ENCODE data around the gene PBX1. TPM values are rescaled to one million over a fixed set of nuclear protein-coding genes. Genes with fewer than 3 reads are reported as not detected.
A peak's percentile ranks its signal among the peaks of the same experiment; 100 is the strongest.

PBX1 gene
- total and polyA plus RNA-seq, 8 donors, result 17.3 to 113 (median 91.9) TPM

DNA sequence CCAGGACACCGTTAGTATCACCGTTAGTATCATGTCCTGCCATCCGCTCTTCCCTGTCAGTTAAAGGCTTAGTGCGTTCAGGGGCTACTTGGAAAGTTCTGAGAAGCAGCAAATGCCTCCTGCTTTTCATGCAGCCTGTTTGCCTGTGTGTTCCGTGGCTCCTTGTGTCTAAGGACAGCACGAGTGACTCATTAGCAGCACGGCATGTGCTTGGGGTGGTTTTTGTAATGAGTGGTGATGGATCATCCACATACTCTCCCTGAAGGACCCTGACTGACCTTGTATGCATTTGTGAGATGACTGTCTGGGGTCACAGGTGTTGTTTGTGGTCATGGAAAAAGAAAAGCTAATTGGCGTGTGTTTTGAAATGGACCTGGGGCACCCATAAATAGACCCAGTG is 221.9 kb downstream of the PBX1 start:
- DNase-seq, result no peak
- intact Hi-C loops (cut with DNase I), result loop anchor here in 2 of 3 donors (5.0 to 10.0 kb wide), 2 partner anchors 116 to 119 kb away; no protein-coding TSS in a partner anchor
- TF ChIP-seq, protein P1, sequence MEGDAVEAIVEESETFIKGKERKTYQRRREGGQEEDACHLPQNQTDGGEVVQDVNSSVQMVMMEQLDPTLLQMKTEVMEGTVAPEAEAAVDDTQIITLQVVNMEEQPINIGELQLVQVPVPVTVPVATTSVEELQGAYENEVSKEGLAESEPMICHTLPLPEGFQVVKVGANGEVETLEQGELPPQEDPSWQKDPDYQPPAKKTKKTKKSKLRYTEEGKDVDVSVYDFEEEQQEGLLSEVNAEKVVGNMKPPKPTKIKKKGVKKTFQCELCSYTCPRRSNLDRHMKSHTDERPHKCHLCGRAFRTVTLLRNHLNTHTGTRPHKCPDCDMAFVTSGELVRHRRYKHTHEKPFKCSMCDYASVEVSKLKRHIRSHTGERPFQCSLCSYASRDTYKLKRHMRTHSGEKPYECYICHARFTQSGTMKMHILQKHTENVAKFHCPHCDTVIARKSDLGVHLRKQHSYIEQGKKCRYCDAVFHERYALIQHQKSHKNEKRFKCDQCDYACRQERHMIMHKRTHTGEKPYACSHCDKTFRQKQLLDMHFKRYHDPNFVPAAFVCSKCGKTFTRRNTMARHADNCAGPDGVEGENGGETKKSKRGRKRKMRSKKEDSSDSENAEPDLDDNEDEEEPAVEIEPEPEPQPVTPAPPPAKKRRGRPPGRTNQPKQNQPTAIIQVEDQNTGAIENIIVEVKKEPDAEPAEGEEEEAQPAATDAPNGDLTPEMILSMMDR (IDR thresholded peaks at IDR 0.05), result no peak
- peaks cover 73 to 78% (median 74%) of the 10 kb centered on the region in 3 donors for H3K4me1 ChIP-seq
- FAIRE-seq, result no peak
- no peaks in the 10 kb centered on the region for H3K27me3 ChIP-seq
- peak overlapping the region; percentile 3 to 70 (median 24) for H3K27ac ChIP-seq
- no peak overlapping the region for H3K4me3 ChIP-seq
- WGBS, 2 donors, result 57 to 62% methylated on average over 8 of the region's 8 CpGs
- peak; percentile 45 to 61 (median 54) for ATAC-seq
- no peaks in the 10 kb centered on the region for H3K36me3 ChIP-seq
- no peaks in the 10 kb centered on the region for H3K9me3 ChIP-seq

DNA sequence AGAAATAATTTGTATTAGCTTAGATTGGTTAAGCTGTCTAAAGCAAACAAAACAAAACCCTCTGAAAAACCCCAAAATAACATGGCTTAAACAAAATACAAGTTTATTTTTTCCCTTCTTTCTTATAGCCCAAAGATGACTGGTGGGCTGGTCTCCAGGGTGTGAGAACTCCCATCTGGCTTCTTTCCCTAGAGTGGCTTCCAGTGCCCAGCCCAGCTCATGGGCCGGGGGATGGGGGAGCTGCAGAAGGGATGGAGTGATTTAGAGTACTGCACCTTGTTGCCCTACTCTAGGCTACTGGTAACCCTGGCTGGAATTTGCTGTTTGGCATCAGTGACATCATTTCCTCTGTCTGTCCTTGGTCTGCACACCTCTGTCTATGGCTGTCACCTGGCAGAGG is 223.0 kb downstream of the PBX1 start:
- no peak for FAIRE-seq
- Histone ChIP-seq H3K27ac (peak overlapping the region in 3 of 4 donors; percentile 28 to 70 (median 44)), H3K9me3 (no peaks in the 10 kb centered on the region), H3K27me3 (no peaks in the 10 kb centered on the region), H3K4me3 (no peak overlapping the region), H3K4me1 (peaks cover 77 to 81% (median 77%) of the 10 kb centered on the region in 3 donors), H3K36me3 (no peaks in the 10 kb centered on the region)
- intact Hi-C loops (cut with DNase I), result loop anchor here in 2 of 3 donors (5.0 to 10.0 kb wide), 2 partner anchors 117 to 120 kb away; no protein-coding TSS in a partner anchor
- ATAC-seq, result peak; percentile 46 to 61 (median 56)
- DNase-seq, result peak in 2 of 6 donors; percentile 39 to 45
- TF ChIP-seq, protein P1 (IDR thresholded peaks at IDR 0.05), result no peak
- WGBS, 2 donors, result 37 to 40% methylated on average over 1 of the region's 1 CpG

DNA sequence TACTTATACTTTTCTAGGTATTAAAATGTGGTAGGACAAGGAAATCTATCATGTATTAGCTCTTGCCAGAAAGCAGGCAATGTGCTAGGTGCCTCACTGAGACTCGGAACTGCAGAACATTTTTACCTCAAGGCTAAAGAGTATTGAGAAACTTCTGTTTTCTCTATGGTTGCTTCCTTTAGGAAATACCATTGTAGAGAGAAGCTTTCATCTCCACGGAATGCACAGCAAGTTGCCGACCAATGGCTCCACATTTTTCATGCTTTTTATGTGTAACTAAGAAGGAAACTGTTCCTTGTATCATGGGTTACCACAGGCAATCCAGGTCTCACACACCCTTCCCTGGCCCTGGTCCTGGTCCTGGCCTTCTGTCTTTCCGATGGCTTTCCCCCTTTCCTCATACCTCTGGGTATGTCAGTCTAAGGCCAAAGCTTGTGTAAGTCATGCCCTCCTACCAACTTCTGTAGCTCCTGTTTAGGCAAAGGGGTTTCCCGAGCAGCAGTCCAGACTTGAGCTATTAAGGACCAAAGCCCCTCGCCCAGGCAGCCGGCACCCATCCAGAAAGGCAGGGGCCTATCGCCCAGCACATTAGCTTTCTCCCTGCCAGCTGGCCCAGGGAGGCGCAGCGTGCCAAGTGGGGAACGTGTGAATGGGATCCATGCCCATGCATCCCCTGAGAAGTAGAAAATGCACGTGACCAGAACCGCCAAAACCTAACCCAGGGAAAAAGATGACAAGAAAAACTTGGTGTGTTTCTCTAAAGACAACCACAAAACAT is 225.0 kb downstream of the PBX1 start:
- Histone ChIP-seq H3K9me3 (no peaks in the 10 kb centered on the region), H3K4me1 (peaks cover 65 to 75% (median 73%) of the 10 kb centered on the region in 3 donors), H3K36me3 (no peaks in the 10 kb centered on the region), H3K4me3 (no peak overlapping the region), H3K27me3 (no peaks in the 10 kb centered on the region), H3K27ac (peak overlapping the region in 3 of 4 donors; percentile 20 to 80 (median 74))
- ATAC-seq (no peak), DNase-seq (peak in 1 of 6 donors; percentile 55), FAIRE-seq (no peak)
- intact Hi-C loops (cut with DNase I), result loop anchor here in 2 of 3 donors (5.0 to 10.0 kb wide), 2 partner anchors 119 to 122 kb away; no protein-coding TSS in a partner anchor
- WGBS, 2 donors, result 54 to 67% methylated on average over 13 of the region's 13 CpGs
- TF ChIP-seq, protein P1 (IDR thresholded peaks at IDR 0.05), result no peak

DNA sequence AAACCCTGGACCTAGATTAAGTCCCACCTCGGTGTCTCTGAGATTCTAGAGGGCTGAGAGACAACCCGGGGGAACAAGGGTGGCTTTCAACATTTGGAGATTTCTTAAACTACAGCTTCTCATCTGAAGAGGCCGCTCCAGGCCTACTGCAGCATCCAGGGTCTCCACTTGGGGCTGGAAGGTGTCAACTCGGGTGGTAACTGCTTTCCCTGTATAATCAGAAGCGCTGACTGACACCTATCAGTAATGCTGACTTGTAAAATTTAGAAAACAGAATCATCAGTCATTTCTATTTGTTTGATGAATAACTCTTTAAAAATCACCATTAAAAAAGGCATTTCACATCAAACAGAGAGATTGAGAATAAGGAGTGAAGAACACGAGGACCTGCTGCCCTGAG is 226.0 kb downstream of the PBX1 start:
- Histone ChIP-seq H3K27ac (peak overlapping the region; percentile 12 to 80 (median 60)), H3K4me3 (no peak overlapping the region), H3K4me1 (peaks cover 58 to 70% (median 68%) of the 10 kb centered on the region in 3 donors), H3K9me3 (no peaks in the 10 kb centered on the region), H3K27me3 (no peaks in the 10 kb centered on the region), H3K36me3 (no peaks in the 10 kb centered on the region)
- intact Hi-C loops (cut with DNase I), result loop anchor here in 2 of 3 donors (5.0 to 10.0 kb wide), 2 partner anchors 120 to 123 kb away; no protein-coding TSS in a partner anchor
- TF ChIP-seq, protein P1 (IDR thresholded peaks at IDR 0.05), result no peak
- ATAC-seq (no peak), DNase-seq (no peak), FAIRE-seq (no peak)
- 89 to 92% methylated on average over 6 of the region's 6 CpGs for WGBS, 2 donors
